ENCODE results near the gene INAVA.
"Not testable (repeated sequence)": the region's sequence is repeated elsewhere in the genome, so short reads cannot be mapped to it uniquely, and the experiment has no call there.

The INAVA gene

GRCh38 chr1:200963888-200964287, 69.2 kb downstream of the INAVA start:
- DNase-seq (ENCODE audit: low spot score), result not testable (repeated sequence)
